K562 (cell line): ENCODE data around the gene IRF2BP2. TPM values are rescaled to one million over a fixed set of nuclear protein-coding genes. Genes with fewer than 3 reads are reported as not detected.

Experiments used
- ATF4 ChIP-seq: fragments of 450-650 bp; formaldehyde crosslinking; IDR thresholded peaks from 2 replicates; pipeline ENCODE4 v1.4.0; 2022; ENCODE audit warnings: mild to moderate bottlenecking, moderate library complexity
- BCL6 ChIP-seq: fragments of 250-450 bp; sonication (Bioruptor Pico); IDR thresholded peaks from 2 replicates; pipeline ENCODE4 v1.4.0; 2020
- CTBP1 ChIP-seq: fragments of 450-650 bp; IDR thresholded peaks from 2 replicates; pipeline ENCODE4 v1.6.1; 2016; ENCODE audit warnings: borderline replicate concordance
- CUX1 ChIP-seq: fragments of 200-800 bp; sonication (Bioruptor generic); IDR thresholded peaks from 2 replicates; pipeline ENCODE4 v1.6.1; 2016; ENCODE audit warnings: missing genetic modification characterization, missing compliant biosample characterization
- HINFP ChIP-seq: fragments of 450-650 bp; conservative IDR thresholded peaks from 2 replicates; pipeline ENCODE4 v1.6.1; 2016; ENCODE audit warnings: missing genetic modification characterization, low read depth, mild to moderate bottlenecking, control low read depth, missing compliant biosample characterization
- HIVEP1 ChIP-seq: fragments of 250-450 bp; sonication (Bioruptor Pico); IDR thresholded peaks from 2 replicates; pipeline ENCODE4 v1.4.0; 2020; ENCODE audit warnings: mild to moderate bottlenecking
- ID3 ChIP-seq, 2 experiments: fragments of 250-450 bp in 1 of 2; fragments of 450-650 bp in 1 of 2; sonication (Bioruptor Pico) in 1 of 2; IDR thresholded peaks; 2 replicates each; pipeline versions ENCODE4 v1.6.1 to v1.8.0; 2016 to 2021; ENCODE audit warnings: mild to moderate bottlenecking in 2 of 2, moderate library complexity in 2 of 2, missing compliant biosample characterization in 1 of 2, missing genetic modification characterization in 1 of 2
- NR2C1 ChIP-seq, 2 experiments: fragments of 450-650 bp; IDR thresholded peaks; 2 replicates each; pipeline ENCODE4 v1.6.1; 2017; ENCODE audit warnings: mild to moderate bottlenecking in 2 of 2, antibody characterized with exemption in 1 of 2, inconsistent platforms in 1 of 2, missing compliant biosample characterization in 1 of 2, missing genetic modification characterization in 1 of 2
- PHB ChIP-seq: fragments of 250-450 bp; sonication (Bioruptor Pico); IDR thresholded peaks from 2 replicates; pipeline ENCODE4 v1.5.0; 2021
- SREBF2 ChIP-seq: sonication (generic); formaldehyde crosslinking; IDR thresholded peaks from 2 replicates; pipeline ENCODE4 v1.4.0; 2020; ENCODE audit warnings: mild to moderate bottlenecking, missing genetic modification reagents
- TOE1 ChIP-seq, 2 experiments: fragments of 450-650 bp in 1 of 2; sonication (generic) in 1 of 2; formaldehyde crosslinking in 1 of 2; IDR thresholded peaks; 2 replicates each; pipeline versions ENCODE4 v1.7.1 to v1.8.0; 2016 to 2022; ENCODE audit warnings: borderline replicate concordance in 2 of 2, mild to moderate bottlenecking in 2 of 2, antibody characterized with exemption in 1 of 2, inconsistent platforms in 1 of 2, low read depth in 1 of 2, missing genetic modification reagents in 1 of 2, moderate library complexity in 1 of 2
- ZFX ChIP-seq: sonication (generic); formaldehyde crosslinking; IDR thresholded peaks from 2 replicates; pipeline ENCODE4 v1.8.0; 2022; ENCODE audit warnings: mild to moderate bottlenecking, missing genetic modification reagents, moderate library complexity
- ZNF592 ChIP-seq: fragments of 450-650 bp; IDR thresholded peaks from 2 replicates; pipeline ENCODE4 v1.6.1; 2017; ENCODE audit warnings: antibody characterized with exemption, mild to moderate bottlenecking
- polyA plus RNA-seq, 8 experiments: library from polyadenylated mRNA; depleted of rRNA in 4 of 8; stranded (reverse) in 5 of 8; unstranded in 3 of 8; fragments of >200 nt; fragmentation: Nextera tagmentation in 2 of 8; fragmentation: Illumina TruSeq in 1 of 8; extraction: Ambion mirVana in 2 of 8; extraction: Trizol in 1 of 8; gene quantifications; 2 replicates each; pipeline versions ENCODE4 v1.2.1 to v1.2.3, GENCODE V29; 2011 to 2014; ENCODE audit warnings: inconsistent platforms in 1 of 8, missing spikeins in 1 of 8
- total RNA-seq, 7 experiments: library from RNA; depleted of rRNA in 6 of 7; stranded (reverse); fragments of >200 nt in 6 of 7; fragmentation: Illumina TruSeq in 2 of 7; extraction: Trizol in 2 of 7; gene quantifications; 2 replicates each; pipeline versions ENCODE4 v1.2.1 to v1.2.3, GENCODE V29; 2011 to 2021; ENCODE audit warnings: low replicate concordance in 1 of 7

Gene IRF2BP2
- total and polyA plus RNA-seq, 9 of the 15 experiments (the other 6 are each of a cell fraction or from before 2014, with no cell fraction given): 7.7 to 68.6 (median 22.1) TPM

GRCh38 chr1:234611847-234612351 lies 1.9 kb upstream of the IRF2BP2 start (continued):
- no peak for TF ChIP-seq ID3 (CRISPR knock-in tag; IDR thresholded peaks at IDR 0.05)
- peak; percentile 45 for TF ChIP-seq ID3 (tag; IDR thresholded peaks at IDR 0.05)
- no peak; the same call in 1 of the 2 replicates for TF ChIP-seq ZNF592
- TF ChIP-seq ATF4: 0 out of 2 replicates have a peak, but pooled peaks have one; percentile 29
- 0 out of 2 replicates have a peak, but pooled peaks have one; percentile 38 for TF ChIP-seq HINFP
- TF ChIP-seq CUX1 (CRISPR knock-in tag): peak; percentile 13; the same call in 1 of the 2 replicates
- TF ChIP-seq SREBF2 (CRISPR knock-in tag): no peak
- 0 out of 2 replicates have a peak, but pooled peaks have one; percentile 20 for TF ChIP-seq BCL6 (CRISPR knock-in tag)
- TF ChIP-seq HIVEP1 (CRISPR knock-in tag): 0 out of 2 replicates have a peak, but pooled peaks have one; percentile 9
- TF ChIP-seq NR2C1 (IDR thresholded peaks at IDR 0.05): no peak
- TF ChIP-seq NR2C1 (tag; IDR thresholded peaks at IDR 0.05): peak; percentile 23; the same call in 1 of the 2 replicates
- TF ChIP-seq PHB (CRISPR knock-in tag): 0 out of 2 replicates have a peak, but pooled peaks have one; percentile 25
- peak; percentile 45; the same call in 1 of the 2 replicates for TF ChIP-seq ZFX (CRISPR knock-in tag)
- 0 out of 2 replicates have a peak, but pooled peaks have one; percentile 18 for TF ChIP-seq TOE1 (IDR thresholded peaks at IDR 0.05; ENCODE audit: borderline replicate concordance)
- no peak for TF ChIP-seq TOE1 (CRISPR knock-in tag; IDR thresholded peaks at IDR 0.05; ENCODE audit: borderline replicate concordance, low read depth)
- TF ChIP-seq CTBP1: no peak
